Prostate gland (tissue), 2 donors: ENCODE results near the gene RYR2.

Experiments
- CTCF ChIP-seq, 4 experiments: fragments of 200-600 bp in 2 of 4; fragments of 450-650 bp in 2 of 4; sonication (generic) in 2 of 4; IDR thresholded peaks; 1 replicate in 3 of 4; 2 replicates in 1 of 4; pipeline ENCODE4 v1.5.1; 2016 to 2019; ENCODE audit warnings: antibody characterized with exemption in 4 of 4, mild to moderate bottlenecking in 2 of 4, moderate library complexity in 2 of 4
- POLR2A ChIP-seq: fragments of 450-650 bp; IDR thresholded peaks from one replicate; pipeline ENCODE4 v1.6.1; 2016; ENCODE audit warnings: antibody characterized with exemption, mild to moderate bottlenecking
- POLR2AphosphoS5 ChIP-seq: sonication (generic); formaldehyde crosslinking; IDR thresholded peaks from one replicate; pipeline ENCODE4 v1.6.1; 2017; ENCODE audit warnings: antibody characterized with exemption

GRCh38 chr1:237792726-237793125 lies 750.7 kb downstream of the RYR2 start:
- no peak for TF ChIP-seq POLR2A
- TF ChIP-seq CTCF (IDR thresholded peaks at IDR 0.05): no peak
- TF ChIP-seq POLR2AphosphoS5: no peak
